NCI-H526 treated with DMSO at 0.1 percent for 48 hours (cell line): ENCODE results near the gene CPO.
A peak's percentile ranks its signal among the peaks of the same experiment; 100 is the strongest.

Experiments used
- DNase-seq: peaks from one replicate; lab custom pipeline; 2025; lab: John Stamatoyannopoulos, UW

The CPO gene

DNA sequence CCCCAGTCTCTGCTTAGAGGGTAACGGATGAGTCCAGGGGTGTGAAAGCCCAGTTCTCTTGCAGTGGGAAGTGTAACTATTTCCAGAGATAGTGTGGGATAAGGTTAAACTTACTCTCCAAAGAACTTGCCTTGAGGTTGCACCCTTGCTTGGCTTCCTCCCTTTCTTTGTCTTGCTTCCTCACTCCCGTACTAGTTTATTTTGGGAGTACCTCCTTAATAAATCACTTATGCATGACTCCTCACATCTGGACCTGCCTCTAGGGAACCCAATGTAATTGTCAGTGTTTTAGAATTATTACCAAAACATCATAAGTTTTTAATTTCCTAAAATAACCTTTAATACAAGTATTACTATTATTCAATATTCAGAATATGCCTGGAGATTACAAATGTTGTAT lies 35.2 kb downstream of the CPO start:
- DNase-seq: no peak

DNA sequence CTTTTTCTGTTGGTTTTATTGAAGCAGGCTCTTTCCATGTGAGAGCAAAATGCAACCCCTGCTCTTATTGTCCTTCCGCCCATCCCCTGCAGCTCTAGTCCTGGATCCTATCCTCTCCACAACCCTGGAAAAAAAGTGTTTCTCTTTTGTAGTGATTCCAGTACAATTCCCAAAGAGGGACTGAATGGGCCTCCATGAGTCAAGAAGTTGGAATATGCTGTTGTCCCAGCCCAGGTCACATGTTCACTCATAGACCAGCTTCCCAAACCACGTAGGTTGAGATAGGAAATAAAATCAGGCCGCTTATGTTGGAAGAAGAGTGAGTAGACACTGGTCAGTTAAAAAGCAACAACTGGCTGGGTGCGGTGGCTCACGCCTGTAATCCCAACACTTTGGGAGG lies 39.4 kb downstream of the CPO start:
- no peak for DNase-seq

GRCh38 chr2:206979365-206979764 lies 40.0 kb downstream of the CPO start:
- DNase-seq: no peak

DNA sequence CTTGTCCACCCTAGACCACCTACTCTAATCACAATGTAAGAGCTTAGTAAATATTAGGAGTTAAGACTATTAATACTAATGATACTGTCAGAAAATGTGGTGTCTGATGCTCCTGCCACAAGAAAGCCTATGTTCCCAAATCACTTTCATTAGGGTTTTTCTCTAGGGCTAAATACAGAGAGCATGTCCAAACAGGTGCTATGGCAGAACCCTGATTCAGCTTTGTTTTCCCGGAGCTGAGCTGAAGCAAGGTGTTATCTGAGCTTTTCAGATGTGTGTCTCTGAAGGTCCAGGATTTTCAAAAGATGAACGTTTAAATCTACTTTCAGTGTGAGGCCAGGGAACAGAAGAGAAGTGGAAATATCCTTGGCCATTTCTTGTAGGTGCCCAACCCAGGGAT lies 40.6 kb downstream of the CPO start:
- DNase-seq: no peak

DNA sequence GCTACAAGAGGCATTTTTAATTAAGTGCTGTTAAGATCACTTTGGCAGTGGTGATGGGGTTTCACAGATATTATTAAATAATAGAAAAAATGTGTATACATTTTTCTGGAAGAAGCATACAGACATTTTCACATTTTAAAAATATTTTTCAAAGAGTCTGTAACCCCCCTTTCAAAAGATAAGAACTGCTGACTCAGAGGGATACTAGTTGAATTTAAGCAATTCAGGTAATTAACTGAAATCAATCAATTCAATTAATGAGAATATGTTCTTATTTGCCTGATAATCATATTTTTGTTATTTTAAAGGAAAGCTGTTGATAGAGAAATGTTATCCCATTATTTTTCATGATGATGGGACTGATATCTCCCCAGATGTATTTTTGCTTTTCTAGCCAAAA lies 41.1 kb downstream of the CPO start:
- DNase-seq: no peak

- no peak for DNase-seq
Observed at GRCh38 chr2:206981086-206981674, 41.9 kb downstream of the CPO start.

GRCh38 chr2:206981739-206982340 lies 42.5 kb downstream of the CPO start:
- peak; percentile 51 for DNase-seq

- DNase-seq: no peak
Observed at GRCh38 chr2:206982360-206982955, 43.1 kb downstream of the CPO start.

DNA sequence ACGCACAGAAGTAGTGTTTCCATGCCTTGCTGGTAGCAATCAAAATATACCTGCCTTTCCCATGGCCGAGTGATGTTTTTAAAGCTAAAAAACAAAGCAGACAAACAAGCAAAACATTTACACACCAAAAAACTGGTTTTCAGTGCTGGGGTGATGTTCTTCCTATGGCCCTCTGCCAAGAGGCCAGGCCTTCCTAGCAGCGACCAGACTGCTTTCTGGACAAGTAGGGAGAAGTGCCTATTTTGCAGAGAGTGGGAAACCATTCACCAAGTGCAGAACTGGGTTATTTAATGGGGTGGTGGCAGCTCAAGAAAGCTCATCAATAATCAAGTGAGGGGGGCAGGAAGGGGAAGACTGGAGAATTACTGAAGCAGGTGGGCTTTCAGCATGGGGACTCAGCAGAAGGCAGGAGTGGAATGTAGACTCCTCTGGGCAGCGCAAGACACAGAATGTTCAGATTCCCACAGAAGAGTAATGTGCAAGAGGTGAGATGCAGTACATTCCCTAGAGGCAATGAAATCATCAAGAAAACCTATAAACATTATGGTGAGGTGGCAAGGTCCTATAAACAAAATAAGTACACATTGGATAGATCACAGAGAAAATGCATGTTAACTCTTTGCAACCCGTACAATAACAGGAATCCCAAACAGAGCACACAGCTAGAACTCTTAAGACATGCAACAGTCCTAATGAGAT lies 44.0 kb downstream of the CPO start:
- DNase-seq: no peak

- DNase-seq: peak; percentile 13
Observed at GRCh38 chr2:206984206-206984605, 44.9 kb downstream of the CPO start.

- DNase-seq: no peak
Observed at GRCh38 chr2:206986943-206987342, 47.6 kb downstream of the CPO start.

DNA sequence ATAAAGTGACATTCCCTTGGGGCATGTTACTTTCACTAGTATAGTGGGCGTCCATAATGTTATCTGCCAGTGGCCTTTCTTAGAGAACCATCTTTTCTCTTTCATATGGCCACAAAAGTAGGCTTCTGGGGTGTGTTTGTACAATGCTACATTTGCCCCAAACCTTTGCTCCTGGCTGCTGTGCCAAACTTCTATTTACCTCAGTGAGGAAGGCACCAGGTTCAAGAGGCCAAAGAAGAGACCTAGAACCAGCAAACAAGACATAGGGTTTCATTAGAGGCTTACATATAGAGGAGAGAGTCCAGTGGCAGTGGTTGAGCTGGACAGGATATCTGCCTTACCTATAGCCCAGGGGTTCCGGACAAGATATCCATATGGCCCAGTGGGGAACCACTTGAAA lies 48.5 kb downstream of the CPO start:
- no peak for DNase-seq

GRCh38 chr2:206988884-206989283 lies 49.6 kb downstream of the CPO start:
- no peak for DNase-seq

- DNase-seq: no peak
Observed at GRCh38 chr2:206989311-206989710, 50.0 kb downstream of the CPO start.

DNA sequence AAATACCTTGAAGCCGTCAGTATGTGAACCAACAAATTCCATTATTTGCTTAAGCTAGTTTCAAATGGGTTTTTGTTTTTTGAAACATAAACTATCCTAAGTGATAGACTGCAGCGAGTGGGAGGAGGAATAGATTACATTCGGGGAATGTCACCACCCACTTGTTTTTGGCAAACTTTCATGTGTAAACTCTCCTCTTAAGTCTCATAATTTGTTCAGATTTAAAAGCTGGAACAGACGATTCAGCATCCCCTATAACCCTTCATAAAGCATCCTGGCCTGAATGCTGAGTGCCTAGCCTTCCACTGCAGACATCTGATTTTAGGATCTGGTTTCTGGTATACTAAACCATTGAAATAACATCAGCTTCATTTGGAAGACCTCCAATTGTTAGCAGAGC lies 51.0 kb downstream of the CPO start:
- DNase-seq: no peak

DNA sequence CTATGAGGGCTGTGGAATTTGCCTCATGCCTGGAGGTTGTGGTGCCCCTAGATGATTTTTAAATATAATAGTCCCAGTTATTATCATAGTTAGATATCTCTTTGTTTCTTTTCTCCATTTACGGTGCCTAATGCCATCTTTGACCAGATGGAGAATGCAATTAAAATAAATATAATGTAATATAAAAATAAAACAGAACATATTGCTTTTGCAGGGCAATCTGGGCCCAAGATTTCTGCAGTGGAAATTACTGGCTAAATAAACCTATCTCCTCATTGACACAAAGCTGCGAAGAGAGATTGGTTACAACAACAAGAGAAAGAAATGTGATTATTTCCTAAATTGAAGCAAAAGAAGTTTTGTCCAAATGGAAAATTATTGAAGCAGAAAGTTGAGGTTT lies 51.8 kb downstream of the CPO start:
- DNase-seq: no peak

GRCh38 chr2:206993396-206993911 lies 54.1 kb downstream of the CPO start:
- no peak for DNase-seq

GRCh38 chr2:206993964-206994363 lies 54.6 kb downstream of the CPO start:
- DNase-seq: no peak

- no peak for DNase-seq
Observed at GRCh38 chr2:206996556-206997065, 57.3 kb downstream of the CPO start.

GRCh38 chr2:207008105-207008990 lies 69.0 kb downstream of the CPO start:
- no peak for DNase-seq

GRCh38 chr2:207012461-207012860 lies 73.1 kb downstream of the CPO start:
- no peak for DNase-seq

DNA sequence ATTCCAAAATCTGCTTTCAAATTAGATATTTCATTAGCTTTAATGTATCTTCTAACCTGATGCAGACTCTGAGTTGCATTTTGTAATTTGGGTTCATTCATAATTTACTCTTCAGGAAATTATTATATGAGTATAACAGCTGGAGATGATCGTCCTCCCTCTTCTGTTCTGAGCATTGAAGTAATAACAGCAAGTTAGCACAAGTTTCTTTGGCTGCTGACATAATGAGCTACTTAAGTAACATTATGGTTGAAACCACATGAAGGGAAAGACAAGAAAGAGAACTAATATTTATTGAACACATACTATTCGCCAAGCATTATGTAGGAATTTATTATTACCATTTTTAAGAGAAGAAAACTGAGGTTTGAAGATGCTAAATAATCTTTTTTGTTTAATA lies 75.1 kb downstream of the CPO start:
- DNase-seq: no peak
